ENCODE results near the gene DCAF10.
"Not testable (repeated sequence)": the region's sequence is repeated elsewhere in the genome, so short reads cannot be mapped to it uniquely, and the experiment has no call there.

DNA sequence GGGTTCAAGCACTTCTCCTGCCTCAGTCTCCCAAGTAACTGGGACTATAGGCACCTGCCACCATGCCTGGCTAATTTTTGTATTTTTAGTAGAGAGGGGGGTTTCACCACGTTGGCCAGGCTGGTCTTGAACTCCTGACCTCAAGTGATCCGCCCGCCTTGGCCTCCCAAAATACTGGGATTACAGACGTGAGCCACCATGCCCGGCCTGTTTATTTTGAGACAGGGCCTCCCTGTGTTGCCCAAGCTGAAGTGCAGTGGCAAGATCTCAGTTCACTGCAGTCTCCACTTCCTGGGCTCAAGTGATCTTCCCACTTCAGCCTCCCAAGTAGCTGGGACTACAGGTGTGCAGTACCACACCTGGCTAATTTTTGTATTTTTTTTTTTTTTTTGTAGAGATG is 109.2 kb downstream of the DCAF10 start:
- TF ChIP-seq EZH2 (IDR thresholded peaks at IDR 0.05; ENCODE audit: insufficient read depth, poor library complexity, severe bottlenecking); EZH2phosphoT487 (IDR thresholded peaks at IDR 0.05; ENCODE audit: insufficient read depth, low read depth): not testable (repeated sequence)
